Neuron (in vitro differentiated cells): Measurements from ENCODE around the gene MOSPD3.

ENCODE experiments used
- H2AFZ ChIP-seq: one replicate; pipeline ENCODE4 v1.6.1; 2013; ENCODE audit warnings: low read depth, mild to moderate bottlenecking, inconsistent platforms, low read length, moderate library complexity
- H3K27me3 ChIP-seq: one replicate; pipeline ENCODE4 v1.6.1; 2013; ENCODE audit warnings: low read length; ENCODE audit not compliant: insufficient read depth
- H3K36me3 ChIP-seq: one replicate; pipeline ENCODE4 v1.6.1; 2013; ENCODE audit warnings: low read length; ENCODE audit not compliant: insufficient read depth
- H3K4me1 ChIP-seq: one replicate; pipeline ENCODE4 v1.6.1; 2013; ENCODE audit warnings: low read length; ENCODE audit not compliant: insufficient read depth
- H3K4me3 ChIP-seq: 2 replicates; pipeline ENCODE4 v1.5.1; 2013; ENCODE audit warnings: mild to moderate bottlenecking, low read length, moderate library complexity
- H3K9me3 ChIP-seq: one replicate; pipeline ENCODE4 v1.6.1; 2013; ENCODE audit warnings: low read length

The MOSPD3 gene

DNA sequence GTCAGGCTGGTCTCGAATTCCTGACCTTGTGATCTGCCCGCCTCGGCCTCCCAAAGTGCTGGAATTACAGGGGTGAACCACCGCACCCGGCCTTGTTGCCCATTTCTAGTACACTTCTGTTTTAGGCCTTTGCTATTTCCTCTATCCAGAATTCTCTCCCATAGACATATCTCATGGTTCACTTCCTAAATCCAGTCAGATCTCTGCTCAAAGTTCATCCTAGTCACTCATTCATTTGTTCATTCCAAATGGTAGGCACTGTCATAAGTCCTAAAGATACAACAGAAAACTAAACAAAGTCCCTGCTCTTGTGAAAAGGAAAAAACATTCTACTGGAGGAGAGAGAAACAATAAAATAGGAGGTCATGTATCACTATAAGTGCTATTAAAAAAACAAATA is 2.4 kb upstream of the MOSPD3 start:
- Histone ChIP-seq H3K9me3 (no peaks in the 10 kb centered on the region), H3K36me3 (peaks cover 3% of the 10 kb centered on the region), H3K4me3 (no peak overlapping the region), H2AFZ (no peak overlapping the region), H3K27me3 (no peaks in the 10 kb centered on the region), H3K4me1 (peaks cover 9% of the 10 kb centered on the region)

- H3K27me3 ChIP-seq: no peaks in the 10 kb centered on the region
- H2AFZ ChIP-seq: peak overlapping the region; percentile 47
- H3K4me1 ChIP-seq: peaks cover 9% of the 10 kb centered on the region
- no peaks in the 10 kb centered on the region for H3K9me3 ChIP-seq
- peak overlapping the region; percentile 76 for H3K4me3 ChIP-seq
- H3K36me3 ChIP-seq: peaks cover 5% of the 10 kb centered on the region
Measured at GRCh38 chr7:100612730-100613390, 520 bp downstream of the MOSPD3 start.

- H2AFZ ChIP-seq: no peak overlapping the region
- H3K9me3 ChIP-seq: no peaks in the 10 kb centered on the region
- H3K4me1 ChIP-seq: peaks cover 9% of the 10 kb centered on the region
- peaks cover 5% of the 10 kb centered on the region for H3K36me3 ChIP-seq
- H3K27me3 ChIP-seq: no peaks in the 10 kb centered on the region
- H3K4me3 ChIP-seq: peak overlapping the region; percentile 76
Measured at GRCh38 chr7:100613412-100614175, 1.3 kb downstream of the MOSPD3 start.

DNA sequence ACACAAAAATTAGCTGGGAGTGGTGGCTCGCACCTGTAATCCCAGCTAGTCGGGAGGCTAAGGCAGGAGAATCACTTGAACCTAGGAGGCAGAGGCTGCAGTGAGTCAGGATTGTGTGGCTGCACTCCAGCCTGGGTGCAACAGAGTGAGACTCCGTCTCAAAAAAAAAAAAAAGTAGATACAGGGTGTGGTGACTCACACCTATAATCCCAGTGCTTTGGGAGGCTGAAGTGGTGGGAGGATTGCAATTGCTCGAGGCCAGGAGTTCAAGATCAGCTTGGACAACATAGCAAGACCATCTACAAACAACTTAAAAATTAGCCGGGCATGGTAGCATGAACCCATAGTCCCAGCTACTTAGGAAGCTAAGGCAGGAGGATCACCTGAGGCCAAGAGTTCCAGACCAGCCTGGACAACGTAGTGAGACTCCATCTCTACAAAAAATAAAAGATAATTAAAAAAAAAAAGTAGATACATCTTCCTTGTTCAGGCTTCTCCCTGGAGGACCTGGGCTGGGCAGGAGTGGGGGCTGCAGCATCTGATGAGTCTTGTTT is 2.0 kb downstream of the MOSPD3 start:
- no peaks in the 10 kb centered on the region for H3K9me3 ChIP-seq
- H3K4me1 ChIP-seq: peaks cover 9% of the 10 kb centered on the region
- H3K36me3 ChIP-seq: peaks cover 5% of the 10 kb centered on the region
- H3K27me3 ChIP-seq: no peaks in the 10 kb centered on the region
- H2AFZ ChIP-seq: no peak overlapping the region
- no peak overlapping the region for H3K4me3 ChIP-seq

GRCh38 chr7:100620239-100620638 is 7.9 kb downstream of the MOSPD3 start:
- Histone ChIP-seq H2AFZ (no peak overlapping the region), H3K27me3 (no peaks in the 10 kb centered on the region), H3K9me3 (no peaks in the 10 kb centered on the region), H3K36me3 (peaks cover 2% of the 10 kb centered on the region), H3K4me1 (no peaks in the 10 kb centered on the region), H3K4me3 (no peak overlapping the region)

GRCh38 chr7:100620804-100621203 is 8.5 kb downstream of the MOSPD3 start:
- H3K4me1 ChIP-seq: no peaks in the 10 kb centered on the region
- no peak overlapping the region for H2AFZ ChIP-seq
- no peaks in the 10 kb centered on the region for H3K9me3 ChIP-seq
- H3K27me3 ChIP-seq: no peaks in the 10 kb centered on the region
- no peak overlapping the region for H3K4me3 ChIP-seq
- no peaks in the 10 kb centered on the region for H3K36me3 ChIP-seq

- no peak overlapping the region for H3K4me3 ChIP-seq
- H3K36me3 ChIP-seq: no peaks in the 10 kb centered on the region
- H3K9me3 ChIP-seq: no peaks in the 10 kb centered on the region
- no peaks in the 10 kb centered on the region for H3K27me3 ChIP-seq
- no peak overlapping the region for H2AFZ ChIP-seq
- no peaks in the 10 kb centered on the region for H3K4me1 ChIP-seq
Measured at GRCh38 chr7:100621554-100621953, 9.2 kb downstream of the MOSPD3 start.

- no peak overlapping the region for H2AFZ ChIP-seq
- no peaks in the 10 kb centered on the region for H3K36me3 ChIP-seq
- no peaks in the 10 kb centered on the region for H3K9me3 ChIP-seq
- no peaks in the 10 kb centered on the region for H3K27me3 ChIP-seq
- peaks cover 6% of the 10 kb centered on the region for H3K4me1 ChIP-seq
- H3K4me3 ChIP-seq: no peak overlapping the region
Measured at GRCh38 chr7:100623951-100624824, 11.8 kb downstream of the MOSPD3 start.

GRCh38 chr7:100626055-100626454 is 13.7 kb downstream of the MOSPD3 start:
- Histone ChIP-seq H3K36me3 (no peaks in the 10 kb centered on the region), H3K4me3 (peak overlapping the region; percentile 21), H3K27me3 (no peaks in the 10 kb centered on the region), H3K4me1 (peaks cover 6% of the 10 kb centered on the region), H3K9me3 (no peaks in the 10 kb centered on the region), H2AFZ (no peak overlapping the region)

- Histone ChIP-seq H3K4me3 (peak overlapping the region; percentile 34), H3K36me3 (no peaks in the 10 kb centered on the region), H3K27me3 (peaks cover 2% of the 10 kb centered on the region), H3K4me1 (peaks cover 6% of the 10 kb centered on the region), H2AFZ (peak overlapping the region; percentile 62), H3K9me3 (no peaks in the 10 kb centered on the region)
Measured at GRCh38 chr7:100626530-100627237, 14.3 kb downstream of the MOSPD3 start.

GRCh38 chr7:100627238-100627549 is 14.9 kb downstream of the MOSPD3 start:
- Histone ChIP-seq H3K4me3 (peak overlapping the region; percentile 34), H2AFZ (no peak overlapping the region), H3K27me3 (peaks cover 7% of the 10 kb centered on the region), H3K36me3 (no peaks in the 10 kb centered on the region), H3K9me3 (no peaks in the 10 kb centered on the region), H3K4me1 (peaks cover 6% of the 10 kb centered on the region)

DNA sequence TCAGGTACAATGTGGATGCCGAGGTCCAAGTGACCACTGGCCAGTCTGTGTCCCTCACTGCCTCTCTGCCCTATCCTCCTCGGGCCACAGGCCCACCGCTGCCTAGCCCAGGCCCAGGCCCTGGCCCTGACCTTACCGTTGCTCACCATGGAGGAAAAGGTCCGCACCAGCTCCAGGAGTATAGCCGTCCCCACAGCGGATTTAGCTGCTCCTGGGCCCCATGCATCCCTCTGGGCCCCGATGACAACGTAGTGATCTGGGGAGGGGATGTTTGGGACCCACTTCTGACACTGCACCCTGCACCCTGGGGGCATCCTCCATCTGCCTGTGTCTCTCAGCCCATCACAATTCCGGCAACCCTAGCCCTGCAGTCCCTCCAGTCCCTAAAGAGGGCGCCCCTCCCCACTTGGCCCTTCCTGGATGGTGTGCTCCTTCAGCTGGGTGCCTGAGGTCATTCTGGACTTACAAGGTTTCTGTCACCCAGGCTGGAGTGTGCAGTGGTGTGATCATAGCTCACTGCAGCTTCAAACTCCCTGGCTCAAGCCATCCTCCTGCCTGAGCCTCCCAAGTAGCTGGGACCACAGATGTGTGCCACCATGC is 16.9 kb downstream of the MOSPD3 start:
- Histone ChIP-seq H3K4me3 (no peak overlapping the region), H3K9me3 (no peaks in the 10 kb centered on the region), H3K36me3 (no peaks in the 10 kb centered on the region), H3K4me1 (peaks cover 6% of the 10 kb centered on the region), H3K27me3 (peaks cover 16% of the 10 kb centered on the region), H2AFZ (no peak overlapping the region)
